CD4-positive, alpha-beta T cell treated with Interleukin-4 for 1 hour (primary cell): ENCODE measurements around the gene C5AR2.
"Not testable (repeated sequence)": the region's sequence is repeated elsewhere in the genome, so short reads cannot be mapped to it uniquely, and the experiment has no call there.

ENCODE experiments used
- DNase-seq, 2 donors: peaks; one replicate each; pipeline ENCODE4 v3.0.0-alpha.2; 2020 to 2022

The C5AR2 gene

GRCh38 chr19:47363758-47364531, 32.0 kb downstream of the C5AR2 start:
- DNase-seq = no peak

GRCh38 chr19:47365455-47365854, 33.5 kb downstream of the C5AR2 start:
- not testable (repeated sequence) for DNase-seq

- DNase-seq = peak in 1 of 2 donors; percentile 75
These were observed 38.2 kb downstream of the C5AR2 start for GRCh38 chr19:47370045-47370611.

- DNase-seq = peak in 1 of 2 donors; percentile 29
These were observed 39.3 kb downstream of the C5AR2 start for GRCh38 chr19:47371261-47371660.

GRCh38 chr19:47372603-47373002, 40.6 kb downstream of the C5AR2 start:
- DNase-seq = no peak

- DNase-seq = no peak
These were observed 41.6 kb downstream of the C5AR2 start for GRCh38 chr19:47373246-47374240.

- DNase-seq = no peak
These were observed 43.1 kb downstream of the C5AR2 start for GRCh38 chr19:47374876-47375693.

GRCh38 chr19:47375694-47376588, 44.0 kb downstream of the C5AR2 start:
- no peak for DNase-seq

GRCh38 chr19:47376589-47377144, 44.7 kb downstream of the C5AR2 start:
- peak in 1 of 2 donors; percentile 39 for DNase-seq

- DNase-seq = no peak
These were observed 45.3 kb downstream of the C5AR2 start for GRCh38 chr19:47377208-47377701.

- no peak for DNase-seq
These were observed 45.8 kb downstream of the C5AR2 start for GRCh38 chr19:47377801-47378200.

GRCh38 chr19:47378246-47378645, 46.3 kb downstream of the C5AR2 start:
- no peak for DNase-seq

- no peak for DNase-seq
These were observed 47.5 kb downstream of the C5AR2 start for GRCh38 chr19:47379381-47379938.

- no peak for DNase-seq
These were observed 48.6 kb downstream of the C5AR2 start for GRCh38 chr19:47380559-47380958.

- no peak for DNase-seq
These were observed 49.1 kb downstream of the C5AR2 start for GRCh38 chr19:47381121-47381520.

- peak; percentile 43 to 57 for DNase-seq
These were observed 49.8 kb downstream of the C5AR2 start for GRCh38 chr19:47381653-47382279.

- not testable (repeated sequence) for DNase-seq
These were observed 51.9 kb downstream of the C5AR2 start for GRCh38 chr19:47383890-47384289.

- not testable (repeated sequence) for DNase-seq
These were observed 52.6 kb downstream of the C5AR2 start for GRCh38 chr19:47384533-47384932.

GRCh38 chr19:47386582-47386981, 54.6 kb downstream of the C5AR2 start:
- DNase-seq = not testable (repeated sequence)

GRCh38 chr19:47387623-47388022, 55.6 kb downstream of the C5AR2 start:
- DNase-seq = not testable (repeated sequence)
